ENCODE results near the gene DNAJC5.

DNAJC5 gene

DNA sequence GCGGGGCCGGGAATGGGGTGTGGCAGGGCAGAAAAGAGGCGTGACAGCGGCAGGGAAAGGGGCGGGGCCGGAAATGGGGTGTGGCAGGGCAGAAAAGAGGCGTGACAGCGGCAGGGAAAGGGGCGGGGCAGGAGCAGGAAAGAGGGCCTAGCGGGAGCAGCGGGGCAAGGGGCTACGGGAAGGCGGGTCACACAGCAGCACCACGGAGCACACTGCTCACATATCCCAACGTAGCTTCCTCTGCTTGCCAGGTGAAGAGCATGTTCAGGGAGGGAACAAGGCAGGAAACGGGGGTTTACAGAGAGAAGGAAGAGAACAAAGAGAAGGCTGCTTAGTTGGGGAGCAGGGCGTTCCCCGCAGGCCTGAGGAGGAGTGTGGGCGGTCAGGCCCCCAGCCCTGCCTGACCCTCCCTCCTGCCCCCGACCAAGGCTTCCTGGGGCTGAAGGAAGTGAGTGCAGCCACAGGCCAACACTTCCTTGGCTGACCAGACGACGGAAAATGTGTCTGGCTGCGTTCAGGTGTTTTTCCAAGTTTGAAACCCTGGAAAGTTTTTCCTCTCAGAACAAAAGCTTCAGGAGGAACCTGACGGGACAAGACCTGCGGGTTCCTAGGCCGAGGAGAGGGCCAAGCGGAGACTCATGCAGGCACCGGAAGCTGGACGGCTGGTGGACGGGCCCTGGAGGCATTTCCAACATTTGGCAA, 47.5 kb downstream of the DNAJC5 start:
- no peak for DNase-seq

DNA sequence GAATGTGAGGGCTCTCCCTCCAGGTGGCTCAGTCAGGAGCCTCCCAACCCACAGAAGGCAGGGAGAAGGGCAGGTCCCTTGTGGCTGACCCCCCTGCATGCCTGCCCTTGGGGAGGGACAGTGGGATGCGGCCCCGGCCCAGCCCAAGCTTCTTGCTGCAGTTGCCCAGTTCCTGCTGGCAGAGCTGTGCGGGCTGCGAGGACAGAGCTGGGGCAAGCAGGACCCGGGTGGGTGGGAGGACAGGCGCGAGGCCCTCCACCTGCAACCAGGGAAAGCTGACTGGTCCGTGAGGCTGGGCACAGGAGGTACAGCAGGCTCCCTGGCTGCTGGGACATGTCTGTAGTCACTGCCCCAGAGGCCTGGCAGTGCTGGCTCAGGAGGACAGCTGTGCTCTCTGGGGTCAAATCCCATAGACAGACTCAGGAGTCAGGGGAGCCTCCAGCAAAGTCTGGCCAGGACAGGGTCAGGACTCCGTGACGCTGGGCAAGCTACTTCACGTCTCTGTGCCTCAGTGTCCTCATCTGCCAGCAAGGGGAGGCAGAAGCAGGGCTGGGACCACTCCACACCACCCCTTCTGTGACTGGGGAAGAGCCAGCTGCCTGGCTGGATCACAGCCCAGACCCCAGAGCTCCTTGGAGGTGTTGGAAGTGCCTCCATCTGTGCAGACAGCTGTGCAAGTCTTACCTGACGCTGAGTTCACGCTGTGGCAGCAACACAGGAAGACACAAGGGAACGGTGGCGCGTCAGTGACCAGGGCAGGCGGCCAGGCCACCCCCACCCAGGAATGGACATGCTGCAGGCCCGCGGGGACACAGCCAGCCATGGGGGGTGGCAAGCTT, 48.3 kb downstream of the DNAJC5 start:
- no peak for DNase-seq

DNA sequence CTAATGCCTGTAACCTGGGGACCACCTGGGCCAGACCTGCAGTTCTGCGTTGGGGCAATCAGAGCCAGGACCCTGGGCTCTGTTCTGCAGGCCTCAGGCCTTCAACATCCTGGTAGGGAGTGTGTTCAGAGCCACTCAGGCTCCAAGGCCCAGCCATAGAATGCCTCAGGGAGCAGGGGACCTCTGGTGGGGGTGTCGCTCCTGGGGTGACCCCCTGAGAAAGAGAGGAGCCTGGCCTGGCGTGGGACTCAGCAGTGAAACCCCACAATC, 48.8 kb downstream of the DNAJC5 start:
- no peak for DNase-seq

DNA sequence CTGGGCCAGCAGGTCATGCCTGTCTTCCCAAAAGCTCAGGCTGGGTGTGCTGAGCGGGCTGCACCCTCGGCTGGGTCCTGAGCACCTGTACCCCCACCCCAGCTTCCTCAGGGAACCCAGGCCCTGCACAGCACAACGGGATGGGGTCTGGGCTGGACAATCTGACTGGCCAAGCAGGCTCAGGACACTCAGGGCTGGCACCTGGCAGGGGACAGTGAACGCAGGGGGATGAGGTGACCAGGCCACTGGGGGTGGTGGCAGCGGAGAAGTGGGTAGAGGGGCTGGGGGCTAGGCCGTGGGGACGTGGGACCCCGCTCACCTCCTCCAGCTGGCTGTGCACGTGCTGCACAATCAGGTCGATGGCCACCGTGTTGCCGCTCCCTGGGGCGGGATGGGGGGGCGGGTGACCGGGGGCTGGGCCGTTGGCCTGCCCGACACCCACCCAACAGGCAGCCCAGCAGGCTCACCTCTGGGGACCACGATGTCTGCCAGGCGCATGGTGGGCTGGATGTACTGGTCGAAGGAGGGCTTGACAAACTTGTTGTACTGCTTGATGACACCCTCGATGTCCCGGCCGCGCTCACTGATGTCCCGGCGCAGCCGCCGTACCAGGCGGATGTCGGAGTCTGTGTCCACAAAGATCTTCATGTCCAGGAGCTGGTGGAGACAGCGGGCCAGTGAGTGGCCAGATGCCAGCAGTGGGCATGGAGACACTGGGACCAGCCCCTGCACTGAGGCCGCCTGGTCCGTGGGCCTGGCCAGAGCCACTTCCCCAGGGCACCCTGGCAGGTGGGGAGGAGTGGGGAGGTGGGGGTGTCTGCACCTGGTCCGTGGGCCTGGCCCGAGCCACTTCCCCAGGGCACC, 49.4 kb downstream of the DNAJC5 start:
- no peak for DNase-seq

DNA sequence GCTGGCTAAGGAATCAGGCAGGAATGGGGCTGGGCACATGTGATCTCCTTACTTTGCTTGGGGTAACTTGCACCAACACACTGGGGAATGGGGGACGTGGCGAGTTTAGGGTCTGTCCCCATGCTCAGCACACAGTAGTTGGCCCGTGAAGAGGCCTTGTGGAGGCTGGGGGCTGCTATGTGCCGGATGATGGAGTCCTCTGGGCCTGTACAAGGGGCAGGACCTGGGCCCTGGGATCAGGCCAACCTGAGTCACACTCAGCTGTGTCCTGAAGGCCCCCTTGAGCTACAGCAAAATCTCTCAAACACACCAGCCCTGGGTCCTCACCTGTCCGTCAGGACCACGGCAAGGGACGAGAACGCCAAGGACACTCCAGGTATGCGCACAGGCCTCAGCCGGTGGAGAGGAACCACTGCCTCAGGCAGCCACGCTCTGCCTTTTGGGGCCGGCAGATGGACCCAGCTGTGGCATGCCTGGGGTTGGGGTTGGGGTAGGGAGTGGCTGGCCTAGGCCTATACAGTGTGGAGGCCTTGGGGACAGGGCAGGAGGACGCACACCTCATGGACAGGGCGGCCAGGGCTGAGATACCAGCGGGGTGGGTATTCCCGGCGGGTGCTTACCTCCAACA, 50.2 kb downstream of the DNAJC5 start:
- no peak for DNase-seq

DNA sequence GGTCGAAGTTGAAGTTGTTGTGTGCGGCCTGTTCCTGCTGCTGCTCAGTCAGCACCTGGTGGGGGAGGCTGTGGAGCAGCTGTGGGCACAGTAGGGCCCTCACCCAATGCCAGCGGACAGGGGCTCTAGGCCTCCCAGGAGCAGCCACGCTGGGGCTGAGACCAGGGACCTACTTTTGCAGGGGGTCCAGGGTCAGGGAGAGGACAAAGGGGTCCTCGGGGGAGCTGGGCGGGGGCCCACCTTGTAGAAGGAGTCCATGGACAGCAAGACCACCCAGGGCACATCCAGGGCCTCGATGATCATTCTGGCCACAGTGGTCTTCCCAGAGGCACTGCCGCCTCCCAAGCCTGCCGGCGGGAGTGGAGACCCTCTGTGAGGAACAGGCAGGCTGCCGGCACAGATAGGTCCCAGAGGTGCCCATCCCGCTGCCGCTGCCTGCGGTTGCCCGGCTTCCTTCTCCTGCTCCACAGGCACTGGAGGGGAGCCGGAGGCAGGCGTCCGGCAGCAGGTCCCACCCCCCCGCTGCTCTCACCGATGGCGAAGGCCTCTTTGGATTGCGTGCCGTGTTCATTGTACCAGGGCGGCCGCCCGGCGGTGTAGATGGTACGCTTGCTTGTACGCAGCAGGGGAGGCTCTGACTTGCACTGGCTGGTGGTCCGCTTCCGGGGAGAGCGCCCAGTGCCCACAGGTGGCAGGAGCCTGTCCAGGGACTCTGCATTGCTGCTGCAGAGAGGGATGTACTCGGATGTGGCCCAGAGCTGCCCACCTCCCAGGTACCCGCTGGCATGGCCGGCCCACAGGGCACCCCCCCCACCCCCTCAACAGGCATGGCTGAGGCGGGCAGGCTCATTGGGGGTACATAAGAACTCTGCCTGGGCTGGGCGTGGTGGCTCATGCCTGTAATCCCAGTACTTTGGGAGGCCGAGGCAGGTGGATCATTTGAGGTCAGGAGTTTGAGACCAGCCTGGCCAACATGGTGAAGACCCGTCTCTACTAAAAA, 51.3 kb downstream of the DNAJC5 start:
- DNase-seq: no peak

- DNase-seq: no peak
These were observed 52.2 kb downstream of the DNAJC5 start for GRCh38 chr20:63946986-63947637.

DNA sequence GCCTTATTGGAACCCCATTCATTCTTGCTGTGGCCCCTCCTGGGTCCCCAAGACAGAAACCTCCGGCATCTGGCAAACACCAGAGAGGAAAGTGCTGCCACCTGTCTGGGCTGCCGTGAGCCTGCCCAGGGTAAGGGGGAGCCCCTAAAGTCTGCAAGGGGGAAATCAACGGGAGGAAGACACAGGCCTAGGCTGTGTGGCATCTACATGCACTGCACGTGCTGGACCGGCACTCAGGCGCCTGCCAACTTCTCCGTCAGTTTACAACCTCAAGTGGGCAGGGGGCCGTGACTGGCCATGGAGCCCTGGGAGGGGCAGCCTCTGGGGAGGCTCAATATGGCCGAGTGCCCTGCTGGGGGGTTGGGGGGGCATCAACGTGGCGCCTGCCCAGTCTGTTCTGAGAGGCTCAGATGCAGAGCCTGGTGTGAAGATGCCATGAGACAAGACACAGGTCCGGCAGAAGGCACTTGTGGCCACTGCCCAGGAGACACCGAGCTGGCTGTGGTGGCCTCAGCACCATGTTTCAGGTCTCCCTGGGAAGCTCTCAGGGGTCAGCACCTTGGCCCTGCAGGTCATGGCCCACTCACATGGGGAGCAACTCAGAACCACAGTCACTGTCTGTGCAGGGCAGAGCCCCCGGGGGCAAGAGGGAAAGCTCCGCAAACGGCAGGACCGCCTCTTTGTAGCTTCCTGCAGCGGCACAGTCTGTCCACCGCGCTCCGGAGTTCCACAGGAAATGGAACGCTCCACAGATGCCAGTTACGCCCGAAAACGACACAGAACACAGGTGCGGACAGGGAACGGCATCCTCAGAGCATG, 52.9 kb downstream of the DNAJC5 start:
- no peak for DNase-seq

GRCh38 chr20:63950701-63951397, 55.9 kb downstream of the DNAJC5 start:
- no peak for DNase-seq

GRCh38 chr20:63951398-63952209, 56.7 kb downstream of the DNAJC5 start:
- DNase-seq: no peak

GRCh38 chr20:63952210-63952535, 57.2 kb downstream of the DNAJC5 start:
- no peak for DNase-seq

GRCh38 chr20:63952769-63953168, 57.8 kb downstream of the DNAJC5 start:
- DNase-seq: no peak

DNA sequence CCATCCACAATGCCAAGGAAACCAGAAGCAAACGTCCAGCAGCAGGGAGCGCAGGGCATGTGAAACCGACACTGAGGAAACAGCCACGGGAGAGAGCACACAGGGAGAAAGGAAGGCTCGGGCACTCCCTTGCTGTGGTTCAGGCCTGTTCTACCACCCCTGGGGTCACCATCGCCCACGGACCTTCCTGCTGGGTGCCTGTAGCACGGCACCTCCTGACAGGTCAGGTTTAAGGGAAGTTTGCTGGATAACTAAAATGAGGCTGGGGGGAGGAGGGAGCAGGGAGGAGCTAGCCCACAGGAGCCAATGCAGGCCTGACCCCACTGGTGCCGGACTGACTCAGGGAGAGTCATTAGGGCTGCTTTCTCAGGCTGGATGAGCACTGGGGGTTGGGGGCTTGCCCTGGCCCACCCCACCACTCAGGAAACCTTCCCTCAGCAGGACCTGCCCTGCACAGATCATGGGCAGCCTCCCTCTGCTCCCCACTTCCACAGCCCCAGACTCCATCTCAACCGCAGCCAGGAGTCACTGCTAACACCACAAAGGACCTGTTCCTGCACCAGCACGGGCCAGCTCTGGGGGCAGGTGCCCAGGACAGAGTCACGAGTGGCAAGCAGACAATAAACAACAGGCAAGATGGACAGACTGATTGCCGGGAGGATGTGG, 59.0 kb downstream of the DNAJC5 start:
- no peak for DNase-seq

DNA sequence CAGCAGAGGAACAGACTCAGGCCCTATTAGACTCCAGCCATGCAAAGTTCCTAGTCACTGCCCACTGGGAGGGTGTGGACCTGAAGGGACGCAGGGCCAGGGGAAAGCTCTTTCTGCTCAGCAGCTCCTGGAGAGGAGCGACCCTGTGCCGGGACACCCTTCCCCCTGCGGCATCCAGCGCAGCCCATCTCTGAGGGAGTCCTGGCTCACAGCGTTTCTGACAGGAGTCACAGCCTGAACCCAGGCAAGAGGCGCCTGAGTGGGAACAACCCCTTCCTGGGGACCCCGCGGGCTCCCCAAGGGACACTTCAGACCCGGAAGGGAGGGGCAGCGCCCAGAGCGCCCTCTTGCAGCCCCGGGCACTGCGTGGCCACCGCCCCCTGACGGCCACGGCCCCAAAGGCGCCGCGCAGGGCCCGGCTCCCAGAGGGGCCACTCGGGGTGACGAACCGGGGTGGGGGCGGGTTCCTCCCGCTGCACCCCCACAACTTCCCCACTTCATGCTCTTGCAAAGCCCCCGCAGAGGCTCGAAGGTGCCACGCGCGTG, 60.4 kb downstream of the DNAJC5 start:
- DNase-seq: no peak

GRCh38 chr20:63955827-63956663, 61.1 kb downstream of the DNAJC5 start, which contains the start of gene UCKL1:
TSS of gene UCKL1 (minus strand) at chr20:63956416. CDS start at chr20:63956372, 44 bp downstream.
- peak; percentile 86 for DNase-seq

DNA sequence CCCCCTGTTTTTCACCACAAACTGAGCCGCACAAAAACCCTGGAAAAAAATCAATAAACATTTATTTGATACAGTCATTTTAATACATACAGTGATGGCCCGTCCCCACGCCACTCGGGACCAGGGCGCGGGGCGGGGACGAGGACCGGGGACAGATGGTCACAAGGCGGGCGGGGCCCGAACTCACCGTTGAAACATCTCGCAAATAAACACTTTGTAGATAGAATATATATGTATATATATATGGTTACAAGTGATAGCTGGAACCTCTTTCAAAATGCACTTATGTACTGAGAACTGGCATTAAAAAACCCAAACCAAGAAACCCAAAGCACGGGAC, 61.7 kb downstream of the DNAJC5 start:
- no peak for DNase-seq
